GM21619 (cell line): ENCODE results near the gene SNX24.
"Not testable (repeated sequence)": the region's sequence is repeated elsewhere in the genome, so short reads cannot be mapped to it uniquely, and the experiment has no call there.

Source experiments
- ATAC-seq: cut with Tn5 transposase; IDR thresholded peaks from one replicate; pipeline ENCODE4 v1.9.1; 2021; ENCODE audit not compliant: unreplicated experiment

SNX24 gene

DNA sequence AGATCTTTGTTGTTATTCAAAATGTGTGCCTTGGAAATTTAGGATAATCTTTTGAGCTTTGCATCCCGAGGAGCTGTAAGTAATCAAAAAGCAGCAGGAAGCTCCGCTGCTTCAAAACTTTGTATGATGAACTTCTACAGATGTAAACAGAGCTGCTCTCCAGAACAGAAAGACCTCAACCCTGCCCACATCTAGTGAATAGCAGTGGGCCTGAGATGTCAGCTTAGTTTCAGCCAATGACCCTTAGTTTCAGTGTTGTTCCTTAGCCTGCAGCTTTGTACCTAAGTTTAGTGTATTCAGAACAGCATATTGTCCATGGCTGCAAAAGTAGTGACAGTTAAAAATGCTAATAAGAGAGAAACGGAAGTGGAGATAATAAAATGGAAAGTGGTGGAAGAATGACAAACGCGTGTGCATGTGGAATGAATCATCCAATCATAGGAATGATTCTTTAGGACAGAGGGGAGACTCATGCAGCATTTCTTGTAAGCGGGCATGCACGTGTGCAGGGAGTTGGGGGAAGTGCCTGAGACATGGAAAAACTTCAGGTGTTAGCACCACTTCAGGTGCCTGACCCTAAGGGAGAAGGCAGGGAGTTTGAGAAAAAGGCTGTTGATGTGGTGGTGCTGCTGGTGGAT, 24.9 kb downstream of the SNX24 start:
- no peak for ATAC-seq

DNA sequence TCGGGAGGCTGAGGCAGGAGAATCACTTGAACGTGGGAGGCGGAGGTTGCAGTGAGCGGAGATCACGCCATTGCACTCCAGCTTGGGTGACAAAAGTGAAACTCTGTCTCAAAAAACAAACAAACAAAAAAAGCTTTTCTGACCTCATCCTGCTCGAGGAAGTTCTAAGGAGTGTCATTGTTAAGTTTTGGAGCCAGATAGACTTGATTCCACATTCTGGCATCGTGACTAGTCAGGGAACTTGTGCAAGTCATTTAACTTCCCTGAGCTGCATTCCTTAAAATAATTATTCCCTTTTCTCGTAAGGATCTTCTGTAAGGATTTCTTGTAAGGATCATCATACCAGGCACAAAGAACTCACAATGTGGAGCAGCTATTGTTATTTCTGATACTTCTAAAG, 26.2 kb downstream of the SNX24 start:
- no peak for ATAC-seq

DNA sequence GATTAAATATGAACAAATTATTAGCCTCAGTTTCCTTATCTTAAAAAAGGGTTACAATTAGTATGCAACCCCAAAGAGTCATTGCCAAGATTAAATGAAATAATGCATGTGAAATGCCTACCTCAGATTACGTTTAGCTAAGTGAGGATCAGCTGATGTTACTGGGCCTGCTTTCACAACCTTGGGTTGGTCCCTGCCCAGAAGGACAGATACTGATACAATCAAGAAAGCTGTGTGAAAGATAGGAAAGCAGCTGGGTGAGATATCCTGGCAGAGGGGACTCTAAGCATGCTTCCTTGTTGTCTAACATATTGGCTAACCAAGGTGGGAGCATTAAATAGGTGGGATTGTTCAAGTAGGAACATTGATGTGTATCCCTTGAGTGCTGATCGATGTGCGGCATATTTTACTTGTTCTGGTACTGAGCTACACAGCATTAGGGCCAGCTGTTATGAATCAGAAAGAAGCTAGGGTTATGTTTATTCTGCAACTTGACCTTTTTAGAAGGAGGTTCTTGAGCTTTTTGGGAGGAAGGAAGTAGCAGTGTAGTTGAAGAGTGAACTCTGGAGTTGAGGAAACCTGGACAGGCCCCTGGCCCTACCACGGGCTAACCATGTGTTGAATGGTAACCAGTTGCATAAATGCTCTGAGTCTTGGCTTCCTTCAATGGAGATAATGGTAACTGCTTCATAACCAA, 28.9 kb downstream of the SNX24 start:
- no peak for ATAC-seq

DNA sequence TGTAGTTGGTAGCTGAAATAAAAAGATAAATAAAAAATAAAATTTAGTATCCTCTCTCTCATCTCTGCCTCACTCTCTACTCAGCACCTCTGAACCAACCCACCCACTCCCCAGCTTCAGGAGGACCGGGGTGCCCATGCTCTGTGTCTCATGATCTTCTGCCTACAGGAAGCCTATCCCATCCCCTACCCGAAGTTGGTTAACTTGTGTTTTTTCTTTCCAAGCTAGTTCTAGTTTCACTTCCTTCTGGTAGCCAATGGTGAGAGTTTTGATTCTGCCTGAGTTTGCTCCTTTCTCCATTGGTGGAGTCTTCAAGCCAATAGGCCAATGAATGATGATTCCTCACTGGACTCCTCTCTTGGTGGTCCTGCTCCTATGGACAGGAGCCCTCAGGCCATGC, 32.1 kb downstream of the SNX24 start:
- peak; percentile 43 for ATAC-seq

DNA sequence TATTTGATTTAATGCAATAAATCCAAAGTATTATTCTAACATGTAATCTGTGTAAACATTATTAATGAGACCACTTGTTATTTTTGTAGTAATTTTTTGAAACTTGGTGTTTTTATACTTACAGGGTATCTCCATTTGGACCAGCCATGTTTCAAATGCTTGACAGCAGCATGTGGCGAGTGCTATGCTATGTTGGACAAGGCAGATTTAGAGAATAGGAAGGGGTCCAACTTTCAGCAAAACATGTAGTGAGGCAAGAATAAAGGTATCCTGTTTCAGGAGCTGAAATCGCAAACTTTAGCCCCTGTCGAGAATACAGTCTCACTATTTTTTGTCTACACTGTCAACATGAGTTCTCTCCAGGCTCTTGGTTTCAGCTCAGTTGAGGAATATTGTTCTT, 33.7 kb downstream of the SNX24 start:
- ATAC-seq, result no peak

DNA sequence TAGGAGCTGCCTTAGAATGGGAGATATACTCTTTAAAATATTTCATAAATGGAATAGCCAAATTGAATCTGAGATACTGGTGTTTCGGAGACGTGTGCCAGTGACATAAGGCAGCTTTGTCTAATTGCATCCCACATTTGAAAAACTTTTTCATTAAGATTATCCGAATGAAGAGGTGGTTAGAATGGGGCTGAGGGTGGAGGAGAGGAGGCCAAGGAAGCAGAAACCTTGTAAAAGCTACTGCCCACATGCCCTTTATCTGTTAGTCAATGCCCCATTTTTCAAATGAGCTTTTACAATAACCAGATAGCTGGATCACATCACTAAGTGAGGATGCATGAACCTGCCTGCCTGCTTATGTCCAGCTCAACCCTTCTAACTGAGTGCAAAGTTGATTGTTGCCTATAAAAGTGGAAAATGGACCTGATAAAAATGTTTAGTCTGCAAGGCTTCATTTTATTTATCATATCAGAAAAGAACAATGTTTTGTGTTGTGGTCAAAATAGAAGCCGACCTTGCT, 34.8 kb downstream of the SNX24 start:
- no peak for ATAC-seq

DNA sequence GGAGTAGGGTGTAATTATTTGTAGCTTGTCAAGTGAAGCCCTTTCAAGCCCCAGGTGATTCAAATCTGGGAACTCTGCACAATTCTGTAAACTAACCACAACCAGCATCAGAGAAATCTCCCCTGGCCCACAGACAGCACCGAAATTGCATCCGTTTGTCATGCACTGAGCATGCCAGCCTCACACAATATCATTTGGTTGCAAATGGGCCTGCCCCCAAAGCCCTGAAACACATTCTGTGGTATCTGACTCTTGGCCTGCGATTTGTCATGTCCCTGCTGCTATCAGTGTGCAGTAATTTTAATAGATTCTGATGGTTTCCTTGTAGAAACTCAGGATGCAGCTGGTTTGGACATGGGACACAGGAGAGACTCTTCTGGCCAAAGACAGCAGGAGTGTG, 35.3 kb downstream of the SNX24 start:
- peak; percentile 76 for ATAC-seq

DNA sequence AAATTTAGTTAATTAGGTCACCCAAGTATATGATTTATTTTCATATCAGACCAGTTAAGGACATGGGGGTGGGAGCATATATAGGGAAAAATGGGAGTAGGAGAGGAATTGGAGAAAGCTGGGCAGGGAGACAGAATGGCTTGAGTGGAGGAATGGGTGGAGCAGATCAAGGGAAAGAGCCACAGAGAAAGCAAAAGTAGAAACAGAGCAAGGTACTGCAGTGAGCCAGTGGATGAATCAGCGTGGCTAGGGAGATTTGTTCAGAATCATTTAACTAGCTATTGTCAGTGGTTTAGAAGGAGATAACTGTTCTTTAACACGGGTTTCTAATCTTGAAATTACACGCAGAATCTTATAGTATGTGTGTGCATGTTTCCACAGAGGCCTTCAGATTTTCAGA, 37.4 kb downstream of the SNX24 start:
- peak; percentile 51 for ATAC-seq

DNA sequence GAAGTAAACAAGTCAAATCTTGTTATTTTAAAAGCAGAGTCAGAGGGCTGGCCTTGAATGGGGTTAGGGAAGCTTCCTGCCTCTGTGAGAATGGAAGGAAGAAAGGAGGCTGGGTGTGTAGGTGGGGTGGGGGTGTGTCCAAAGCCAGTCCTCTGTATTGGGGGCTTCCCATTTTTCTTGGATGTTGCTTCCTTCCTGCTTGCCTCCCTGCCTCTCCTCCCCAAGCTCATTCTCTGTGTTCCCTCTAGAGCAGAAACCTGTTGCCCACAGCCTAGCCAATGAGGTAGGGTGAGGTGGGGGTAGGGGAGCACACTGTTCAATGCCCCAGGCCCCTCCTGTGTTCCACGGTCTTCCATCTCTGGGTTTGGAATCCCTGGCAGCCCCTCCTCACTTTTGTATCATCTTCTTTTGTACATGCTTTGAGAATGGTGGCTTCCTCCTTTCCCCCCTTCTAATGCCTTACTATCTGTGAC, 39.7 kb downstream of the SNX24 start:
- no peak for ATAC-seq

DNA sequence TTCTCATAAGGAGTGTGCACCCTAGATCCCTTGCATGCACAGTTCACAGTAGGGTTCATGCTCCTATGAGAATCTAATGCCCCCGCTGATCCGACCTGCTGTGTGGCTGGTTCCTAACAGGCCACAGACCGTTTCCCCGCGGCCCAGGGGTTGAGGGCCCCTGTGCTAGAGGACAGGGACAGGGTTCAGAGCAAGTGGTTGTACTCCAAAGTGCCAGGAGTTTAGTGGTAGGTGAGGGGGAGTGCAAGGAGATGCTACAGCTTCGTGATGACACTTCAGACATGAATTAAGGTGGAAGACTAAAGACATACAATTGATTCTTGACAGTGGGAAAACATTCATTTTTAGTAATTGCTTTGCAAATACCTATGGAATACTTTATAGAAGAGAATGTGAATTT, 40.5 kb downstream of the SNX24 start:
- ATAC-seq, result no peak

DNA sequence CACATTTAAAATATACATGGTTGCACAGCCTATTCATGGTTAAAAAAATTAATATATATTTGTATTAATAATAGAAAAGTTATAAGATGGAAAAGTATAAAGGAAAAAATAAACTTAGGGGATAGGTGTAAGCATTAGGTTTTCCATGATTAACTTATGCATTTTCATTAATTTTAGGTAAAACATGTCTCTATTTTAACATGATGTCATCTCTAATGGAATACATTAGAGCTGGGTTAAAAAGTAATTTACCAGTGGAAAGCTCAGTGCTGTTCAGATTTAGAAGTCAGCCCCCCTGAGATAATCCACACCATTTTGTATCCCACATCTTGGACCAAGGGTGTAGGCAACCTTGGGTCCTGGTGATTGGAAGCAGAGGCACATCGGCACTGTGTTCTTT, 49.7 kb downstream of the SNX24 start:
- ATAC-seq, result no peak

DNA sequence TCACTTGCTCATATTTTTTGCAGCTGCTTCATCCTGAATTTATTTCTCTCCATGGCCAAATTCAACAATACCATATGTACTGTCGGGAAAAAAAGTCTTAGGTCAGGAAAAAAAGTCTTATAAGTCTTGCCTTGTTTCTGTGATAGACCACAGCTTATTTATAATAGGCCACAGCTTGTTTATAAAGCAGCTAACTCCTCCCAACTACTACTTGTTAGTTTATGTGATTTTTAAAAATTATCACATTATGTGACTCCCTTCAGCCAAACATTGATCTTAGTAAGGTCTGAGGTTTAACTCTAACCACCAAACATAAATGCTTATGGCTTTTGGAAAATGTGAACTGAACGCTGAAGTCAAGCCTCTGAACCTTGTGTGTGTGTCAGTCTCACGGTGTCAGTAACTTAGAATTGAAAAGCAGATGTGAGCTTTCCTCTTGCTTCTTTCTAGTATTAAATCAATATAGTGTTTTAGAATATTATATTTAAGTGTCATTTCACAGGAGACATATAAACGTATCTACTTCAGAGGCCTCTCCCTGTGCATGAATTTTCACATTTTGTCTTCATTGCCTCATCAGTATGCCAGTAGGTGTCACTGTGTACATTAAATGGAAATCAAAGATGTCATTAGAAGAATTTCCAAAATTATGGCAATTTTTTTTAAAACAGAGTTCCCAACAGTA, 51.3 kb downstream of the SNX24 start:
- no peak for ATAC-seq

DNA sequence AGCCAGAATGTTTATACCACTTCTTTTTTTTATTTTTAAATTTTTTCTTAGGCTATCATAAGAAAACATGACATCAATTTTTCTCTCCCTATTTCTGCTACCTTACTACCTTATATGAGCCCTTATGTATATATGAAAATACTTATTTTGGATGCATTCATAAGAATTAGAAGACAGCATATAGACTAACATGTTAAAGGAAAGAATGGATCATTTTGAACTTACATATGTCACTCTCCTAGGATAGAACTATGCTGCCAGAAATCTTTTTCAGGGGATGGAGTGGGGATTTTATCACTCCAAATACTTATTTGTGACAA, 51.8 kb downstream of the SNX24 start:
- no peak for ATAC-seq

DNA sequence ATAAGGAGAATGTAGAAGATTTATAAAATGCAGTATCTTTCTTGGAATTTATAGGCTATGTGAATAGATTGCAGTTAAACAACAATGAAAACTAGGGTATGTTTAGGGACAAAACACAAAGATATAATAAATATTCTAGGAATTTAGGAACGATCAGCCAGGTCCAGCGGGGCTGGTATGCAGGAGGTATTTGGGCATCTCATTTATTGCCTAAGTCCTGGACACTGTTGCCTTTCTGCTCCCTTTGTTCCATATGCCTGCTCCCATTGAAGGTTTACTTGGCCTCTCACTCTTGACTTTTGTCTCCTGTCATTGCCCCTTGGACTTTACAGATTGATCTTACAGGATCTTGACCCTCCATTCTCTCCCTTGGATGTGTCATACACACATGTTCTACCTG, 55.9 kb downstream of the SNX24 start:
- ATAC-seq, result no peak

DNA sequence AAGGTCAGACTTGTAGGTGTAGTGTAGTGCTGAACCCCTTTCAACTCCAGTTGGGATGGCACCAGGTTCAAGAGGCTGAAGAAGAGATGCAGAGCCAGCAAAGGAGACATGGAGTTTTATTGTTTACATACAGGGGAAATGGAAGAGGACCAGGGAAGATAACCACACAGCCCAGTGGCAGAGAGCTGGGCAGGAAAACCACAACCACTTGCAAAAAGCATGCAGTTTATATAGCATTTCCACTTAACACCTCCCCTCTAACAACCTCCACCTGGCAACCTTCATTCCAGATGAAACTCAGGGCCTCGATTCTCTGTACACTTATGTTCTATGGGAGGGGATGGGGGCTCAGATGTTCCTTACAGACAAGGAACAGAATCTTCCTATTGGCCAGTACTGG, 56.9 kb downstream of the SNX24 start:
- no peak for ATAC-seq

DNA sequence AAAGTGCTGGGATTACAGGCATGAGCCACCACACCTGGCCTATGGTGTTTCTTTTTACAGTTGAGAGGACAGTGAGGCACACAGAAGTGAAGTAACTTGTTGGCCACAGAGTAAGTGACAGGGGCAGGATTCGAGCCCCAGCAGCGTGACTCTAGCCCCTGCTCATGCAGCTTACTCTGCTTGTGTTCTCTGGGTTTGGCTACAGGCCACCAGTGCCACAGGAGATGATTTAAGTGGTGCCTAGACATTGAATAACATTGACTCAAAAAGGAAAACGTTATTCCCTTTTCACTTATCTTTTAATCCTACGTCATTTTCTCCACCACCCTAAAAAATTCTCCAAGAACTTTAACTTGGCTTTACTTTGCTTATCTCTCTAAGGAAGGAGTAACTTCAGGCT, 61.4 kb downstream of the SNX24 start:
- ATAC-seq, result no peak

DNA sequence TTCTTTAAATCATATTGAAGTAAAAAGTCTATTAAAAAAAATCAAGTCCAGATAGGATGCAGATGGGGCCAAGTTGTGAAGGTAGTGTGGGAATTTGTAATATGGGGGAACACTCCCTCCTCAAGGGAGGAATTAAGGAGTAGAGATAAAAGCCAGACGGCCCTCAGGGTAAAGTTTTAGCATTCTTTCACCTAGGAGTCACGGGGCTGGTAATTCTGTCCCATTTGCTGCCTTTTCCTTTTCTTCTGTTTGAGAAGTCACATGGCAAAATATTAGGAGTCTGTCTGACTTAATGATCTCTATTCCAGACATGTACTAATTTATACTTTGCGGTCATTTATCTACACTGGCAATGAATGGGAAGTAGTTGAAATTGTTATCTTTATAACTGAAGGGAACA, 61.9 kb downstream of the SNX24 start:
- ATAC-seq, result no peak

DNA sequence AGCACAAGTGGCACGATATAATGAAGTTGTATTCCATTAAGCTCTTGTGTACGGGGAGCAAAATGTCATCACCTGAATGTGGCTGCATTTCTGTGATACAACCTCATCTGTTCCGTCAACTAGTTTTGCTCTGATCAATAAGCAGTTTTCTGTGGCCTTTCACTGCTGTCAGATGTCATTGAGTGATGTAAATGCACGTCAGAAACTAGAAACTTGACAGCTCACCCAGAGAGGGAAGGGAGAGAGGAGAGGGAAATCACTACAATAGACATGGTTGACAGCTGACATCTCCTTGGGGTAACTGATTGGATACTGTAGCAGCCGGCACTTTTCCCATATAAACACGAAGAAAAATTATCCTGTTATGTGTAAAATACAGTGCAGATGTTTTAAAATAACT, 62.7 kb downstream of the SNX24 start:
- ATAC-seq, result no peak

DNA sequence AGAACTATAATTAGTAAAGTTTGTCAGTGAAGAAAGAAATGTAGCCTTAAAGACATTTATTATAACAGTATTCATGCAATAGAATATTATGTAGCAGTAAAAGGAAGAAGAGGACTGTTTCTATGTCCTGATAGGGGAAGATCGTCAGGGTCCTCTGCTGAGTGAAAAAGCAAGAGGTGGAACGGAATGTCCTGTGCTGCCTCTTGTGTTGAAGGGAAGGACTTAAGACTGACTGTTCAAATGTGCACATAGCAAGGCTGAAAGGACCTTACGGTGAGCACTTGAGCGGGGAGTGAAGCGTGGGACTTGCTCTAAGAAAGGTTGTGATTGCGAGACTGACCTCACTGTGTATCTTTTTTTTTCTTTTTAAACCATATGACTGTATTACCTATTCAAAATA, 63.2 kb downstream of the SNX24 start:
- no peak for ATAC-seq

DNA sequence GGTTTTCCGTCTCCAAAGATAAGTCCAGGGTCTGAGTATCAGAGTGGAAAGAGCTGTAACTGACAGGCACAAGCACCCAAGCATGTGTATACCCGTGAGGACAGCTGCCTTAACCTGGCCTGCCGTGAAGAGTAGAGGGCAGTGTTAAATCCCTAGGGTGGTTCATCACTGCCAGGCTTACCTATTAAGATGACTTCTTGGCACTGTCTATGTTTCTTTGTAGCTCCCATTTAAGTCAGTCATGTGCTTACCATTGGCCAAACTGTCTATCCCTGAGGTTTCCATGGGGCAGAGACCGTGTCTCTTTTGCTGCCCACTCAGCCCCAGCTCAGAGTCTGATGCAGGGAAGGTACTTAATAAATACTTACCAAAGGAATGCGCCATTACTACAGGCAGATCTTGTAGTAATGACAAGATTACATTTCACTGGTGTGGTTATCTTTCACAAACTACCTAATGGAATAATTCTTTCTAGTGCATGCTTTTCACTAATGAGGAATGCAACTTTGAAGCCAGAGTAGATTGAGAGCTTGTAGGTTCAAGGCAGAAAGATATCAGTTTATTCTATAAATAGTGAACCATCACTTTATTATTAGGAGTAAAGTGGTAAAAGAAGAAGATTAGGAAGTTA, 64.2 kb downstream of the SNX24 start:
- ATAC-seq, result no peak

DNA sequence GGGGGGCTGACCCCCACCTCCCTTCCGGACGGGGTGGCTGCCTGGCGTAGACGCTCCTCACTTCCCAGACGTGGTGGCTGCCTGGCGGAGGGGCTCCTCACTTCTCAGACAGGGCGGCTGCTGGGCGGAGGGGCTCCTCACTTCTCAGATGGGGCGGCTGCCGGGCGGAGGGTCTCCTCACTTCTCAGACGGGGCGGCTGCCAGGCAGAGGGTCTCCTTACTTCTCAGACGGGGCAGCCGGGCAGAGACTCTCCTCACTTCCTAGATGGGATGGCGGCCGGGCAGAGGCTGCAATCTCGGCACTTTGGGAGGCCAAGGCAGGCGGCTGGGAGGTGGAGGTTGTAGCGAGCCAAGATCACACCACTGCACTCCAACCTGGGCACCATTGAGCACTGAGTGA, 68.0 kb downstream of the SNX24 start:
- ATAC-seq, result not testable (repeated sequence)
